ENCODE measurements around the gene BLOC1S1. TPM values are rescaled to one million over a fixed set of nuclear protein-coding genes. Genes with fewer than 3 reads are reported as not detected.
A peak's percentile ranks its signal among the peaks of the same experiment; 100 is the strongest.

Gene BLOC1S1
- total RNA-seq = 62.5 and 64.8 TPM in 2 replicates

GRCh38 chr12:55715833-55716581 is at the start of gene BLOC1S1:
Gene BLOC1S1 (plus strand): TSS chr12:55716046. CDS start chr12:55716052, 6 bp downstream.
- Mint-ChIP-seq H3K36me3 (ENCODE audit: low read depth) (no peaks in the 10 kb centered on the region), H3K4me3 (peak within 1 kb of the TSS; percentile 91), H3K4me1 (ENCODE audit: low read depth) (peaks cover 34% of the 10 kb centered on the region), H3K9me3 (no peaks in the 10 kb centered on the region), H3K27ac (peak within 1 kb of the TSS; percentile 93), H3K27me3 (ENCODE audit: insufficient read depth) (peaks cover 16% of the 10 kb centered on the region)
- peak; percentile 90 for DNase-seq (ENCODE audit: low spot score)
- intact Hi-C loops (cut with micrococcal nuclease) = loop anchor here (1.0 to 10.0 kb wide), 6 partner anchors 8 to 1989 kb away; partner anchors contain the start of genes CALCOCO1 and CD63

DNA sequence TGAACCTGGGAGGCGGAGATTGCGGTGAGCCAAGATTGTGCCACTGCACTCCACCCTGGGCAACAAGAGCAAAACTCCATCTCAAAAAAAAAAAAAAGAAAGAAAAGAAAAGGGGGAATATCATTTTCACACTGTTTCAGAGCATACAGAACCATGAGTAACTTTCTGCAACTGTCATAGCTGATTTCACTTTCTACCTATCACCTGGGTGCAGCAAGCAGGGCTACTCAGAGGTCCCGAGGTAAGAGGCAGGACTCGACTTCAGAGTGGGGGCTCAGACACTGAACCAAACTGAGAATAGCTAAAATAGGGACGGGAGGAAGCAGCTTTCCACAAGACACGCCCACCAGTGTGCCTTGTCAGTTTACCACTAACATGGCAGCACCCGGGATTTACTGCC is 49.3 kb upstream of the BLOC1S1 start:
- H3K4me3 Mint-ChIP-seq = no peak overlapping the region
- H3K4me1 Mint-ChIP-seq (ENCODE audit: low read depth) = no peaks in the 10 kb centered on the region
- DNase-seq (ENCODE audit: low spot score) = no peak
- peaks cover 18% of the 10 kb centered on the region for H3K27me3 Mint-ChIP-seq (ENCODE audit: insufficient read depth)
- H3K36me3 Mint-ChIP-seq (ENCODE audit: low read depth) = no peaks in the 10 kb centered on the region
- intact Hi-C loops (cut with micrococcal nuclease) = no loop called here
- H3K27ac Mint-ChIP-seq = no peak overlapping the region
- H3K9me3 Mint-ChIP-seq = no peaks in the 10 kb centered on the region

DNA sequence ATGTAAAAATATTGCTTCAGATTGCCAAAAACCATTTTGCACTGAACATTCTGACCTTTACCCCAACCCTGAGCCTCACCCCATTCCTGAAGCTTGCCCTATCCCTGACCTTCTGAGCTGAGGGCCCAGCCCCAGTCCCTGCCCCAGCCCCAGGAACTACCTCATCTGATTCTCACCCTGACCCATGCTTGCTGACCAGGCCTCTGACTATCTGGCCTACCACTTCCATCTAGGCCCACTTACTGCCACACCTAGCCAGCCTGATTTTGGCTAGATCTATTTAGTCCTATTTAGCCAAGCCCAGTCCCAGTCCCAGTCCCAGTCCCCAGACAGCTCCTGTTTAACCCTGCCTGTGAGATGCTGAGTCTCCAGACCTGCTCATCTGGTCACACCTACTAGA is 45.6 kb upstream of the BLOC1S1 start:
- no peaks in the 10 kb centered on the region for H3K4me1 Mint-ChIP-seq (ENCODE audit: low read depth)
- H3K27ac Mint-ChIP-seq = no peak overlapping the region
- DNase-seq (ENCODE audit: low spot score) = no peak
- no peaks in the 10 kb centered on the region for H3K36me3 Mint-ChIP-seq (ENCODE audit: low read depth)
- no peaks in the 10 kb centered on the region for H3K9me3 Mint-ChIP-seq
- H3K4me3 Mint-ChIP-seq = no peak overlapping the region
- peaks cover 15% of the 10 kb centered on the region for H3K27me3 Mint-ChIP-seq (ENCODE audit: insufficient read depth)
- intact Hi-C loops (cut with micrococcal nuclease) = no loop called here

- no peak overlapping the region for H3K27ac Mint-ChIP-seq
- intact Hi-C loops (cut with micrococcal nuclease) = no loop called here
- DNase-seq (ENCODE audit: low spot score) = no peak
- H3K4me1 Mint-ChIP-seq (ENCODE audit: low read depth) = no peaks in the 10 kb centered on the region
- no peaks in the 10 kb centered on the region for H3K9me3 Mint-ChIP-seq
- no peak overlapping the region for H3K4me3 Mint-ChIP-seq
- H3K36me3 Mint-ChIP-seq (ENCODE audit: low read depth) = no peaks in the 10 kb centered on the region
- H3K27me3 Mint-ChIP-seq (ENCODE audit: insufficient read depth) = peaks cover 13% of the 10 kb centered on the region
These were observed 44.1 kb upstream of the BLOC1S1 start for GRCh38 chr12:55671746-55672145.

DNA sequence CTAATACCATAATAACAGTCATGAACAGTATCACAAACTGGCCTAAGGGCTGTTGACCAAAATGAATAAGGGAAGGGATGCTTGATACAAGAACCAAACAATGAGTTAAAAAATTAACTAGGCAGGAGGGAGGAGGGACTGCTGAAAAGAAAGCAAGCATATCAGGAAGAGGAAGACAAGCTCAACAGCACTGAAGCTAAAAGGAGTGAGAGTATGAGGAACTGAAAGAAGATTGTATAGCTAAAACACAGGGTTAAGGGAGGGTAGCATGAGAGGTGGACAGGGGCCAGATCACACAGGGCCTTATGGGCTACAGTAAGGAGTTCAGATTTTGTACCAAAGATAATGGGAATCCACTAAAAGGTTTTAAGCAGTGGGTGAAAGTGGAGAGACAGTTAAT is 42.2 kb upstream of the BLOC1S1 start:
- H3K36me3 Mint-ChIP-seq (ENCODE audit: low read depth) = no peaks in the 10 kb centered on the region
- peaks cover 13% of the 10 kb centered on the region for H3K27me3 Mint-ChIP-seq (ENCODE audit: insufficient read depth)
- H3K4me3 Mint-ChIP-seq = no peak overlapping the region
- DNase-seq (ENCODE audit: low spot score) = no peak
- no peak overlapping the region for H3K27ac Mint-ChIP-seq
- H3K9me3 Mint-ChIP-seq = no peaks in the 10 kb centered on the region
- no peaks in the 10 kb centered on the region for H3K4me1 Mint-ChIP-seq (ENCODE audit: low read depth)
- intact Hi-C loops (cut with micrococcal nuclease) = no loop called here

- intact Hi-C loops (cut with micrococcal nuclease) = no loop called here
- Mint-ChIP-seq H3K27ac (no peak overlapping the region), H3K4me3 (no peak overlapping the region), H3K4me1 (ENCODE audit: low read depth) (no peaks in the 10 kb centered on the region), H3K36me3 (ENCODE audit: low read depth) (no peaks in the 10 kb centered on the region), H3K27me3 (ENCODE audit: insufficient read depth) (peaks cover 28% of the 10 kb centered on the region), H3K9me3 (no peaks in the 10 kb centered on the region)
- no peak for DNase-seq (ENCODE audit: low spot score)
These were observed 40.2 kb upstream of the BLOC1S1 start for GRCh38 chr12:55675666-55676065.

GRCh38 chr12:55676707-55677106 is 39.1 kb upstream of the BLOC1S1 start:
- Mint-ChIP-seq H3K36me3 (ENCODE audit: low read depth) (no peaks in the 10 kb centered on the region), H3K27me3 (ENCODE audit: insufficient read depth) (peaks cover 36% of the 10 kb centered on the region), H3K4me1 (ENCODE audit: low read depth) (peaks cover 10% of the 10 kb centered on the region), H3K9me3 (no peaks in the 10 kb centered on the region), H3K4me3 (no peak overlapping the region), H3K27ac (no peak overlapping the region)
- intact Hi-C loops (cut with micrococcal nuclease) = no loop called here
- DNase-seq (ENCODE audit: low spot score) = no peak

- H3K27me3 Mint-ChIP-seq (ENCODE audit: insufficient read depth) = peaks cover 34% of the 10 kb centered on the region
These were observed 36.2 kb upstream of the BLOC1S1 start for GRCh38 chr12:55679691-55680090.

GRCh38 chr12:55681142-55682077 is 34.4 kb upstream of the BLOC1S1 start:
- no peak for DNase-seq (ENCODE audit: low spot score)
- intact Hi-C loops (cut with micrococcal nuclease) = no loop called here
- Mint-ChIP-seq H3K27me3 (ENCODE audit: insufficient read depth) (peaks cover 27% of the 10 kb centered on the region), H3K36me3 (ENCODE audit: low read depth) (no peaks in the 10 kb centered on the region), H3K4me3 (peak overlapping the region; percentile 12), H3K4me1 (ENCODE audit: low read depth) (peaks cover 10% of the 10 kb centered on the region), H3K9me3 (no peaks in the 10 kb centered on the region), H3K27ac (no peak overlapping the region)

More at GRCh38 chr12:55679691-55680090, 36.2 kb upstream of the BLOC1S1 start:
- no peak for DNase-seq (ENCODE audit: low spot score)
- no peak overlapping the region for H3K4me3 Mint-ChIP-seq
- intact Hi-C loops (cut with micrococcal nuclease) = no loop called here
- H3K36me3 Mint-ChIP-seq (ENCODE audit: low read depth) = no peaks in the 10 kb centered on the region
- H3K27ac Mint-ChIP-seq = no peak overlapping the region
- no peaks in the 10 kb centered on the region for H3K9me3 Mint-ChIP-seq
- H3K4me1 Mint-ChIP-seq (ENCODE audit: low read depth) = peaks cover 10% of the 10 kb centered on the region

DNA sequence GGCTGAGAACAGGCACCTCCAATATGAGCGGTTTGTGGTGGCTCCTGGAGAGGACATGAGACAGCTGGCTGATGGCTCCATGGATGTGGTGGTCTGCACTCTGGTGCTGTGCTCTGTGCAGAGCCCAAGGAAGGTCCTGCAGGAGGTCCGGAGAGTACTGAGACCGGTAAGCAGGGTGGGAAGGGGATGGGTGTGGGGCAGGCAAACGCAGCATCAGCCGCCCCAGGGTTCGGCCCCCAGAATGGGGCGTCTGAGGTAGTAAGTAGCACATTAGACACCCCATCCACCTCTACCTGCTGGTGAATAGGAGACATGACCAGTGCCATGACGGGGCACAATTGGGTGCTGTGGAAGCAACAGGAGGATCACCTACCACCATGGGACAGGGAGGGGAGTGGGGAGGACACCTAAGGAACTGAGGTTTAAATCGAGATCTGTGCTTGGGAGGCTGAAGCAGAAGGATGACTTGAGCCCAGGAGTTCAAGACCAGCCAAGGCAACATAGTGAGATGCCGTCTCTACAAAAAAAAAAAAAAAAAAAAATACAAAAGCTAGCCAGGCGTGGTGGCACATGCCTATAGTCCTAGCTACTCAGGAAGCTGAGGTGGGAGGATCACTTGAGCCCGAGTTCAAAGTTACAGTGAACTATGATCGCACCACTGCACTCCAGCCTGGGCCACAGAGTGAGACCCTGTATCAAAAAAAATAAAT is 33.6 kb upstream of the BLOC1S1 start:
- no peak overlapping the region for H3K4me3 Mint-ChIP-seq
- no peaks in the 10 kb centered on the region for H3K9me3 Mint-ChIP-seq
- no peak overlapping the region for H3K27ac Mint-ChIP-seq
- DNase-seq (ENCODE audit: low spot score) = no peak
- H3K4me1 Mint-ChIP-seq (ENCODE audit: low read depth) = peaks cover 14% of the 10 kb centered on the region
- H3K27me3 Mint-ChIP-seq (ENCODE audit: insufficient read depth) = peaks cover 27% of the 10 kb centered on the region
- intact Hi-C loops (cut with micrococcal nuclease) = no loop called here
- H3K36me3 Mint-ChIP-seq (ENCODE audit: low read depth) = peaks cover 2% of the 10 kb centered on the region

DNA sequence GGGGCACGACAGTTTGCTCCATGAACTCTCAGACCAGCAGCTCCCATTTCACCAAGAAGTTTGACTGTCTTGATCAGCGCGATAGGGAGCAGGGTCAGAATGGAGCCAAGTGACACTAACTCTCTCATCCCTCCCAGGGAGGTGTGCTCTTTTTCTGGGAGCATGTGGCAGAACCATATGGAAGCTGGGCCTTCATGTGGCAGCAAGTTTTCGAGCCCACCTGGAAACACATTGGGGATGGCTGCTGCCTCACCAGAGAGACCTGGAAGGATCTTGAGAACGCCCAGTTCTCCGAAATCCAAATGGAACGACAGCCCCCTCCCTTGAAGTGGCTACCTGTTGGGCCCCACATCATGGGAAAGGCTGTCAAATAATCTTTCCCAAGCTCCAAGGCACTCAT is 32.2 kb upstream of the BLOC1S1 start:
- no peak overlapping the region for H3K27ac Mint-ChIP-seq
- peaks cover 27% of the 10 kb centered on the region for H3K27me3 Mint-ChIP-seq (ENCODE audit: insufficient read depth)
- DNase-seq (ENCODE audit: low spot score) = no peak
- H3K9me3 Mint-ChIP-seq = no peaks in the 10 kb centered on the region
- intact Hi-C loops (cut with micrococcal nuclease) = no loop called here
- no peak overlapping the region for H3K4me3 Mint-ChIP-seq
- H3K4me1 Mint-ChIP-seq (ENCODE audit: low read depth) = peaks cover 20% of the 10 kb centered on the region
- H3K36me3 Mint-ChIP-seq (ENCODE audit: low read depth) = peaks cover 2% of the 10 kb centered on the region

- Mint-ChIP-seq H3K4me1 (ENCODE audit: low read depth) (peaks cover 20% of the 10 kb centered on the region), H3K27ac (no peak overlapping the region), H3K4me3 (no peak overlapping the region), H3K9me3 (no peaks in the 10 kb centered on the region), H3K36me3 (ENCODE audit: low read depth) (peaks cover 2% of the 10 kb centered on the region), H3K27me3 (ENCODE audit: insufficient read depth) (peaks cover 19% of the 10 kb centered on the region)
- intact Hi-C loops (cut with micrococcal nuclease) = no loop called here
- no peak for DNase-seq (ENCODE audit: low spot score)
These were observed 31.0 kb upstream of the BLOC1S1 start for GRCh38 chr12:55684761-55685370.

Measured in activated T-helper 1 cell treated with anti-CD3 and anti-CD28 coated beads, Interleukin-12 subunit alpha, Interleukin-12 subunit beta, Interleukin-2, Interleukin-4 antibody, amounts not matched to agents 30 ng/mL and 10 ng/mL and 1 ng/mL, durations not matched to agents 14 hours and 24 hours and 36 hours (primary cell).